ENCODE measurements around the gene FAM180B. TPM values are rescaled to one million over a fixed set of nuclear protein-coding genes. Genes with fewer than 3 reads are reported as not detected.
"Not testable (repeated sequence)": the region's sequence is repeated elsewhere in the genome, so short reads cannot be mapped to it uniquely, and the experiment has no call there.

Gene FAM180B
- total RNA-seq, 1 donor, result not detected

- H3K9me3 ChIP-seq (ENCODE audit: low read depth, low read length), result no peaks in the 10 kb centered on the region
- peak; percentile 43 for DNase-seq (ENCODE audit: insufficient read length, low spot score, missing footprints)
- peaks cover 70% of the 10 kb centered on the region for H3K36me3 ChIP-seq (ENCODE audit: insufficient read depth, low read length)
- H3K4me1 ChIP-seq (ENCODE audit: insufficient read depth, low read length), result no peaks in the 10 kb centered on the region
- no peak overlapping the region for H3K27ac ChIP-seq (ENCODE audit: low read depth, low read length)
- no peak overlapping the region for H3K4me3 ChIP-seq (ENCODE audit: insufficient read depth, low read length)
- no peaks in the 10 kb centered on the region for H3K27me3 ChIP-seq (ENCODE audit: insufficient read depth, low read length)
- peaks cover 4% of the 10 kb centered on the region for H4K20me1 ChIP-seq (ENCODE audit: insufficient read depth, low read length)
- H2AFZ ChIP-seq (ENCODE audit: low read length), result no peak overlapping the region
- H3K79me2 ChIP-seq (ENCODE audit: insufficient read depth, low read length), result peaks cover 5% of the 10 kb centered on the region
- TF ChIP-seq CTCF (IDR thresholded peaks at IDR 0.05; ENCODE audit: extremely low read depth, low read depth, low read length), result no peak
- H3K4me2 ChIP-seq (ENCODE audit: insufficient read depth, low read length), result no peak overlapping the region
Measured at GRCh38 chr11:47628026-47628425, 41.5 kb downstream of the FAM180B start.

- H3K79me2 ChIP-seq (ENCODE audit: insufficient read depth, low read length), result peaks cover 5% of the 10 kb centered on the region
- no peaks in the 10 kb centered on the region for H3K27me3 ChIP-seq (ENCODE audit: insufficient read depth, low read length)
- no peak for DNase-seq (ENCODE audit: insufficient read length, low spot score, missing footprints)
- no peaks in the 10 kb centered on the region for H3K9me3 ChIP-seq (ENCODE audit: low read depth, low read length)
- H3K4me3 ChIP-seq (ENCODE audit: insufficient read depth, low read length), result no peak overlapping the region
- no peak overlapping the region for H2AFZ ChIP-seq (ENCODE audit: low read length)
- H3K27ac ChIP-seq (ENCODE audit: low read depth, low read length), result peak overlapping the region; percentile 2
- TF ChIP-seq CTCF (IDR thresholded peaks at IDR 0.05; ENCODE audit: extremely low read depth, low read depth, low read length), result no peak
- peaks cover 71% of the 10 kb centered on the region for H3K36me3 ChIP-seq (ENCODE audit: insufficient read depth, low read length)
- no peak overlapping the region for H3K4me2 ChIP-seq (ENCODE audit: insufficient read depth, low read length)
- no peaks in the 10 kb centered on the region for H3K4me1 ChIP-seq (ENCODE audit: insufficient read depth, low read length)
- peaks cover 4% of the 10 kb centered on the region for H4K20me1 ChIP-seq (ENCODE audit: insufficient read depth, low read length)
Measured at GRCh38 chr11:47631473-47631872, 45.0 kb downstream of the FAM180B start.

GRCh38 chr11:47636331-47636730 lies 49.9 kb downstream of the FAM180B start:
- not testable (repeated sequence) for H4K20me1 ChIP-seq (ENCODE audit: insufficient read depth, low read length); H3K4me2 ChIP-seq (ENCODE audit: insufficient read depth, low read length); H3K4me3 ChIP-seq (ENCODE audit: insufficient read depth, low read length); H3K27me3 ChIP-seq (ENCODE audit: insufficient read depth, low read length); DNase-seq (ENCODE audit: insufficient read length, low spot score, missing footprints); H3K9me3 ChIP-seq (ENCODE audit: low read depth, low read length); H3K27ac ChIP-seq (ENCODE audit: low read depth, low read length); H3K4me1 ChIP-seq (ENCODE audit: insufficient read depth, low read length); H2AFZ ChIP-seq (ENCODE audit: low read length)
- Histone ChIP-seq H3K79me2 (ENCODE audit: insufficient read depth, low read length) (peaks cover 29% of the 10 kb centered on the region), H3K36me3 (ENCODE audit: insufficient read depth, low read length) (peaks cover 54% of the 10 kb centered on the region)

Small RNAs within 50 kb of the gene (small RNA-seq; reads per million reads assigned to genes)
- gene RN7SL652P (not detected), gene RNU5E-10P (not detected)

Other genes starting within 250 kb of the FAM180B start
- gene MYBPC3, start 234.0 kb upstream of the FAM180B start, total RNA-seq, result not detected in 2 replicates
- gene SPI1, start 208.1 kb upstream of the FAM180B start, total RNA-seq, result not detected in 2 replicates
- gene SLC39A13, start 178.1 kb upstream of the FAM180B start, total RNA-seq, result 52.5 and 78.9 TPM in 2 replicates
- 121 and 124 TPM in 2 replicates for gene PSMC3, start 160.2 kb upstream of the FAM180B start, total RNA-seq
- 0.29 and 0.36 TPM in 2 replicates for gene RAPSN, start 137.5 kb upstream of the FAM180B start, total RNA-seq
- 136 and 148 TPM in 2 replicates for gene CELF1, start 33.5 kb upstream of the FAM180B start, total RNA-seq
- 67.5 and 80.7 TPM in 2 replicates for gene PTPMT1, start 21.1 kb upstream of the FAM180B start, total RNA-seq
- 26.8 and 28.3 TPM in 2 replicates for gene KBTBD4, start 7.7 kb upstream of the FAM180B start, total RNA-seq
- gene NDUFS3, start 7.6 kb upstream of the FAM180B start, total RNA-seq, result 55.0 and 56.9 TPM in 2 replicates
- 0.36 TPM in 1 of 2 replicates, not detected in the other for gene C1QTNF4, start 7.7 kb downstream of the FAM180B start, total RNA-seq
- gene MTCH2, start 55.9 kb downstream of the FAM180B start, total RNA-seq, result 69.5 and 74.9 TPM in 2 replicates
- gene AGBL2, start 128.7 kb downstream of the FAM180B start, total RNA-seq, result 2.2 and 2.4 TPM in 2 replicates
- gene FNBP4, start 180.7 kb downstream of the FAM180B start, total RNA-seq, result 126 and 130 TPM in 2 replicates

Data from osteoblast (primary cell).